WTC11 (cell line): Measurements from ENCODE around the gene CD70. TPM values are rescaled to one million over a fixed set of nuclear protein-coding genes. Genes with fewer than 3 reads are reported as not detected.

Source experiments
- ATAC-seq: fragments of 200-7000 bp; cut with Tn5 transposase; 2 replicates; pipeline ENCODE4 v1.10.0; 2021; ENCODE audit warnings: mild to moderate bottlenecking, moderate library complexity
- CTCF ChIA-PET: fragments of 300-600 bp; sonication (Branson Sonifier 250); formaldehyde crosslinking; loops from one replicate; lab custom pipeline; 2021; ENCODE audit warnings: antibody characterized with exemption; lab: Charles Lee
- POLR2A ChIA-PET: fragments of 350-600 bp; sonication (Branson Sonifier 250); formaldehyde crosslinking; loops from one replicate; lab custom pipeline; 2021; ENCODE audit warnings: antibody characterized with exemption; lab: Charles Lee
- DNase-seq: peaks from one replicate; pipeline ENCODE4 v3.0.0; 2021; ENCODE audit warnings: low spot score
- H3K27ac Mint-ChIP-seq: 2 replicates; pipeline ENCODE4 v1.8.0; 2021; ENCODE audit warnings: mixed read lengths
- H3K27me3 Mint-ChIP-seq: 2 replicates; pipeline ENCODE4 v1.8.0; 2021; ENCODE audit warnings: low read depth, mild to moderate bottlenecking, moderate library complexity, mixed read lengths
- H3K36me3 Mint-ChIP-seq: 2 replicates; pipeline ENCODE4 v1.8.0; 2021; ENCODE audit warnings: mixed read lengths
- H3K4me1 Mint-ChIP-seq: 2 replicates; pipeline ENCODE4 v1.8.0; 2022; ENCODE audit warnings: mixed read lengths
- H3K4me3 Mint-ChIP-seq: 2 replicates; pipeline ENCODE4 v1.8.0; 2021; ENCODE audit warnings: mild to moderate bottlenecking, moderate library complexity, mixed read lengths
- H3K9me3 Mint-ChIP-seq: 2 replicates; pipeline ENCODE4 v1.8.0; 2021; ENCODE audit warnings: mixed read lengths
- ARID4B ChIP-seq: sonication (generic); formaldehyde crosslinking; IDR thresholded peaks from 2 replicates; pipeline ENCODE4 v1.8.0; 2023; ENCODE audit warnings: missing genetic modification reagents, mild to moderate bottlenecking, borderline replicate concordance
- EMX1 ChIP-seq: fragments of 250-450 bp; sonication (Bioruptor Pico); IDR thresholded peaks from 2 replicates; pipeline ENCODE4 v1.8.0; 2021; ENCODE audit warnings: mild to moderate bottlenecking
- ERG ChIP-seq: fragments of 250-450 bp; sonication (Bioruptor Pico); IDR thresholded peaks from 2 replicates; pipeline ENCODE4 v1.8.0; 2021; ENCODE audit warnings: mild to moderate bottlenecking
- ESRRA ChIP-seq: sonication (generic); formaldehyde crosslinking; IDR thresholded peaks from 2 replicates; pipeline ENCODE4 v1.8.1; 2022; ENCODE audit warnings: mild to moderate bottlenecking, missing genetic modification reagents, borderline replicate concordance
- JAZF1 ChIP-seq: fragments of 250-450 bp; sonication (Bioruptor Pico); IDR thresholded peaks from 2 replicates; pipeline ENCODE4 v1.9.0; 2021; ENCODE audit warnings: moderate library complexity, mild to moderate bottlenecking, inconsistent platforms
- JUN ChIP-seq: sonication (generic); formaldehyde crosslinking; IDR thresholded peaks from 2 replicates; pipeline ENCODE4 v1.8.0; 2023; ENCODE audit warnings: mild to moderate bottlenecking, missing genetic modification reagents
- MXD4 ChIP-seq: fragments of 250-450 bp; sonication (Bioruptor Pico); IDR thresholded peaks from 2 replicates; pipeline ENCODE4 v1.8.0; 2021; ENCODE audit warnings: mild to moderate bottlenecking, moderate library complexity, borderline replicate concordance
- MYBL2 ChIP-seq: sonication (generic); formaldehyde crosslinking; IDR thresholded peaks from 2 replicates; pipeline ENCODE4 v1.8.1; 2023; ENCODE audit warnings: mild to moderate bottlenecking, moderate library complexity, missing genetic modification reagents
- NFYB ChIP-seq: sonication (generic); formaldehyde crosslinking; conservative IDR thresholded peaks from 2 replicates; pipeline ENCODE4 v1.8.0; 2022; ENCODE audit warnings: low read depth, missing genetic modification reagents
- RORB ChIP-seq: fragments of 250-450 bp; sonication (Bioruptor Pico); IDR thresholded peaks from 2 replicates; pipeline ENCODE4 v1.9.0; 2021; ENCODE audit warnings: mild to moderate bottlenecking
- SMAD3 ChIP-seq: sonication (generic); formaldehyde crosslinking; IDR thresholded peaks from 2 replicates; pipeline ENCODE4 v1.8.0; 2022; ENCODE audit warnings: missing genetic modification reagents, mild to moderate bottlenecking, borderline replicate concordance
- SOX15 ChIP-seq: fragments of 250-450 bp; sonication (Bioruptor Pico); IDR thresholded peaks from 2 replicates; pipeline ENCODE4 v1.9.0; 2021; ENCODE audit warnings: mild to moderate bottlenecking
- TEAD4 ChIP-seq: sonication (generic); formaldehyde crosslinking; IDR thresholded peaks from 2 replicates; pipeline ENCODE4 v1.8.0; 2022; ENCODE audit warnings: mild to moderate bottlenecking, missing genetic modification reagents
- TP53 ChIP-seq: sonication (generic); formaldehyde crosslinking; IDR thresholded peaks from 2 replicates; pipeline ENCODE4 v1.8.1; 2023; ENCODE audit warnings: mild to moderate bottlenecking, missing genetic modification reagents
- ZNF121 ChIP-seq: sonication (generic); formaldehyde crosslinking; IDR thresholded peaks from 2 replicates; pipeline ENCODE4 v1.8.0; 2023; ENCODE audit warnings: missing genetic modification reagents
- ZNF219 ChIP-seq: sonication (generic); formaldehyde crosslinking; IDR thresholded peaks from 2 replicates; pipeline ENCODE4 v1.8.0; 2023; ENCODE audit warnings: missing genetic modification reagents, mild to moderate bottlenecking, borderline replicate concordance
- ZNF232 ChIP-seq: sonication (generic); formaldehyde crosslinking; IDR thresholded peaks from 2 replicates; pipeline ENCODE4 v1.8.0; 2022; ENCODE audit warnings: mild to moderate bottlenecking, missing genetic modification reagents
- ZNF281 ChIP-seq: sonication (generic); formaldehyde crosslinking; IDR thresholded peaks from 2 replicates; pipeline ENCODE4 v1.8.0; 2023; ENCODE audit warnings: mild to moderate bottlenecking, missing genetic modification reagents
- ZNF317 ChIP-seq: sonication (generic); formaldehyde crosslinking; IDR thresholded peaks from 2 replicates; pipeline ENCODE4 v1.8.1; 2023; ENCODE audit warnings: low read depth, mild to moderate bottlenecking, moderate library complexity, missing genetic modification reagents, borderline replicate concordance
- ZNF423 ChIP-seq: fragments of 250-450 bp; sonication (Bioruptor Pico); IDR thresholded peaks from 2 replicates; pipeline ENCODE4 v2.1.2; 2022; ENCODE audit warnings: mild to moderate bottlenecking, moderate library complexity
- total RNA-seq: library from RNA; stranded (reverse); gene quantifications from 3 replicates; pipeline ENCODE4 v1.2.3, GENCODE V29; 2021
- TF ChIP-seq, protein P1 (sequence below): sonication (generic); formaldehyde crosslinking; IDR thresholded peaks from 2 replicates; pipeline ENCODE4 v1.8.0; 2022; ENCODE audit warnings: mild to moderate bottlenecking, missing genetic modification reagents
- TF ChIP-seq, protein P2 (sequence below): sonication (generic); formaldehyde crosslinking; IDR thresholded peaks from 2 replicates; pipeline ENCODE4 v1.8.0; 2023; ENCODE audit warnings: missing genetic modification reagents

Gene CD70
- total RNA-seq, 1 experiment from 2014 or later = 2.1 TPM

DNA sequence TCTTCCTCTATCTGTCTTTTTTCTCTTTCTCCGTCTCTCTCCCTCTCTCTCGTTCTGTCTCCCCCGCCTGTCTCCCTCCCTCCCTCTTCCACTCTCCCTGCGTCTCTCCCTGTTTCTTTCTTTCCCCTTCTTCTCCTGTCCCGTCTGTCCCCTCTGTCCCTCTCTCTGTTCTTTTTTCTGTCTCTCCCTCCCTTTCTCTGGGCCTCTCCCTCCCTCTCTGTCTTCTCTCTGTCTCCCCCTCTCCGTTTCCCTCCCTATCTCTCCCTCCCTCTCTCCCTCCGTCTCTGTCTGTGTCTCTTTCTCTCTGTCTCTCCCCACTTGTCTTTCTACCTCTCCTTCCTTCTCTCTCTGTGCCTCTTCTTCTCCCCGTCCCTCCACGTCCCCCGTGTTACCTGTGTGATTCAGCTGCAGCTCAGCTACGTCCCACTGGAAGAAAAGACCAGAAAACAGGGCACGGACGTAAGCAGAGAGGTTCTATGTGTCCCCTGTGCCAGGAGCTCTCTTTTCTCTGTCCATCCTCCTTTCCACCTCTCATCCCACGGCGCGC lies 1.2 kb downstream of the CD70 start (continued):
- TF ChIP-seq, protein P1, sequence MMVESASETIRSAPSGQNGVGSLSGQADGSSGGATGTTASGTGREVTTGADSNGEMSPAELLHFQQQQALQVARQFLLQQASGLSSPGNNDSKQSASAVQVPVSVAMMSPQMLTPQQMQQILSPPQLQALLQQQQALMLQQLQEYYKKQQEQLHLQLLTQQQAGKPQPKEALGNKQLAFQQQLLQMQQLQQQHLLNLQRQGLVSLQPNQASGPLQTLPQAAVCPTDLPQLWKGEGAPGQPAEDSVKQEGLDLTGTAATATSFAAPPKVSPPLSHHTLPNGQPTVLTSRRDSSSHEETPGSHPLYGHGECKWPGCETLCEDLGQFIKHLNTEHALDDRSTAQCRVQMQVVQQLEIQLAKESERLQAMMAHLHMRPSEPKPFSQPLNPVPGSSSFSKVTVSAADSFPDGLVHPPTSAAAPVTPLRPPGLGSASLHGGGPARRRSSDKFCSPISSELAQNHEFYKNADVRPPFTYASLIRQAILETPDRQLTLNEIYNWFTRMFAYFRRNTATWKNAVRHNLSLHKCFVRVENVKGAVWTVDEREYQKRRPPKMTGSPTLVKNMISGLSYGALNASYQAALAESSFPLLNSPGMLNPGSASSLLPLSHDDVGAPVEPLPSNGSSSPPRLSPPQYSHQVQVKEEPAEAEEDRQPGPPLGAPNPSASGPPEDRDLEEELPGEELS (CRISPR knock-in tag) = no peak

DNA sequence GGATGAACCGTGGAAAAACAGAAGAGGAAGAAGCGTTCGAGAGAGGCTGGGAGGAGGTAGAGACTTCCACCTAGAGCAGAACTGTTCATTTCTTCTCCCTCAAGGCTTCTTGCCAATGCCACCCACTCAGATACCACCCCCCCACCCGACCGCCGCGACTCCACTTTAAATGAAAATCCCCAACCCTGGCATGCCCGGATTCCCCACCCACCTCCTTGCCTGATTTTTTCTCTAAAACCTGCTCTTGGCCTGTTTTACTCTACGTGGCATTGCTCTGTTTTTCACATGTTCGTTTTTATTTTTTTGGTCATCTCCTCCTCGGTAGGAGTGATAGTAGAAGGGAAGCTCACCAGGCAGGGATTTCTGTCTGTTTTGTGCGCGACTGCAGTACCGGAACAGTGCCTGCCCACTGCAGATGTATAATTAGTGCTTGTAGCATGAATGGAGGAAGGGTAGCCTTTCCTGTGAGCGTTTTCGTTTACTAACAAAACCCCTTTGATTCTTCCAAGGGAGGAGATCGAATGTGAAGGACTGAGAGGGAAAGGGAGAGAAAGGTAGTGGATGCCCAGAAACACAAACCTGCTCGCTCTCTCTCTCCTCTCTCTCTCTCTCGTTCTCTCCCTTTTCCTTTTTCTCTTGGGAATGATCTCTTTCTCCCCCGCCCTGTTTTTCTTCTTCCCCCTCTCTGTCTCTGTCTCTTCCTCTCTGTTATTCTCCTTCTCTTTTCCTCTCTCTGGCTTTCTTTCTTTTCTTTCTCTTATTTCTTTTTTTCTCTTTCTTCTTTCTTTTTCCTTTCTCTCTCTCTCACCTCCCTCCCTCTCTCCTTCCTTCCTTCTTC lies 2.2 kb downstream of the CD70 start:
- H3K4me1 Mint-ChIP-seq = peaks cover 36% of the 10 kb centered on the region
- DNase-seq (no peak), ATAC-seq (no peak)
- H3K27ac Mint-ChIP-seq = no peak overlapping the region
- ChIA-PET CTCF (interaction anchor here (0.6 kb wide), 1 partner anchor 71 kb away, joined by 3 read pairs; no protein-coding TSS in a partner anchor), POLR2A (no interaction called here)
- H3K36me3 Mint-ChIP-seq = no peaks in the 10 kb centered on the region
- no peaks in the 10 kb centered on the region for H3K9me3 Mint-ChIP-seq
- H3K4me3 Mint-ChIP-seq = peak overlapping the region; percentile 73
- H3K27me3 Mint-ChIP-seq = peaks cover 98% of the 10 kb centered on the region
- no peak for TF ChIP-seq JUN
- TF ChIP-seq ZNF121 (CRISPR knock-in tag) = no peak
- TF ChIP-seq EMX1 (CRISPR knock-in tag) = no peak
- no peak for TF ChIP-seq ERG

GRCh38 chr19:6587998-6588507 lies 2.9 kb downstream of the CD70 start:
- DNase-seq (no peak), ATAC-seq (no peak)
- no peaks in the 10 kb centered on the region for H3K36me3 Mint-ChIP-seq
- POLR2A ChIA-PET = interaction anchor here (1.2 to 2.4 kb wide), 2 partner anchors 54 to 57 kb away, joined by 5 to 13 read pairs; partner anchors contain the start of gene TNFSF9
- peaks cover 97% of the 10 kb centered on the region for H3K27me3 Mint-ChIP-seq
- H3K9me3 Mint-ChIP-seq = no peaks in the 10 kb centered on the region
- H3K4me3 Mint-ChIP-seq = peak overlapping the region; percentile 73
- H3K27ac Mint-ChIP-seq = no peak overlapping the region
- CTCF ChIA-PET = interaction anchor here (1.2 to 2.1 kb wide), 4 partner anchors 36 to 71 kb away, joined by 4 to 7 read pairs (median 4); partner anchors contain the start of gene TNFSF9
- H3K4me1 Mint-ChIP-seq = peaks cover 36% of the 10 kb centered on the region
- TF ChIP-seq NFYB (CRISPR knock-in tag) (no peak), TEAD4 (CRISPR knock-in tag) (no peak), ZNF219 (CRISPR knock-in tag) (no peak), MYBL2 (CRISPR knock-in tag) (no peak), SMAD3 (CRISPR knock-in tag) (no peak), ARID4B (CRISPR knock-in tag) (no peak), ESRRA (CRISPR knock-in tag) (no peak), JAZF1 (CRISPR knock-in tag) (no peak), ZNF423 (CRISPR knock-in tag) (no peak), ZNF232 (CRISPR knock-in tag) (no peak), MXD4 (CRISPR knock-in tag) (no peak), ZNF281 (CRISPR knock-in tag) (no peak), TP53 (CRISPR knock-in tag) (no peak), ZNF317 (no peak), SOX15 (CRISPR knock-in tag) (no peak), RORB (CRISPR knock-in tag) (no peak)
- TF ChIP-seq, protein P2, sequence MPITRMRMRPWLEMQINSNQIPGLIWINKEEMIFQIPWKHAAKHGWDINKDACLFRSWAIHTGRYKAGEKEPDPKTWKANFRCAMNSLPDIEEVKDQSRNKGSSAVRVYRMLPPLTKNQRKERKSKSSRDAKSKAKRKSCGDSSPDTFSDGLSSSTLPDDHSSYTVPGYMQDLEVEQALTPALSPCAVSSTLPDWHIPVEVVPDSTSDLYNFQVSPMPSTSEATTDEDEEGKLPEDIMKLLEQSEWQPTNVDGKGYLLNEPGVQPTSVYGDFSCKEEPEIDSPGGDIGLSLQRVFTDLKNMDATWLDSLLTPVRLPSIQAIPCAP (CRISPR knock-in tag) = no peak
